Fibroblast of lung (primary cell): ENCODE measurements around the gene GIT2. TPM values are rescaled to one million over a fixed set of nuclear protein-coding genes. Genes with fewer than 3 reads are reported as not detected.

Experiments used
- DNase-seq, 2 donors: peaks; one replicate each; pipeline versions ENCODE4 v3.0.0 to v3.0.0-alpha.2; 2010; ENCODE audit warnings: low read depth in 2 of 2
- H2AFZ ChIP-seq: 2 replicates; pipeline ENCODE4 v1.5.1; 2012; ENCODE audit warnings: low read length, control low read depth, inconsistent platforms
- H3K27ac ChIP-seq: 2 replicates; pipeline ENCODE4 v1.5.1; 2011; ENCODE audit warnings: low read length, control low read depth; ENCODE audit not compliant: insufficient read depth
- H3K27me3 ChIP-seq: 2 replicates; pipeline ENCODE4 v1.5.1; 2011; ENCODE audit warnings: mild to moderate bottlenecking, low read length; ENCODE audit not compliant: control insufficient read depth, insufficient read depth
- H3K36me3 ChIP-seq: 2 replicates; pipeline ENCODE4 v1.5.1; 2011; ENCODE audit warnings: low read length; ENCODE audit not compliant: control insufficient read depth, insufficient read depth
- H3K4me1 ChIP-seq: 2 replicates; pipeline ENCODE4 v1.5.1; 2011; ENCODE audit warnings: low read length; ENCODE audit not compliant: control insufficient read depth, insufficient read depth; ENCODE audit errors: extremely low read depth
- H3K4me2 ChIP-seq: 2 replicates; pipeline ENCODE4 v1.5.1; 2011; ENCODE audit warnings: low read length, control low read depth; ENCODE audit not compliant: insufficient read depth; ENCODE audit errors: extremely low read depth
- H3K4me3 ChIP-seq, 4 experiments: fragments of 200-600 bp in 1 of 4; sonication (generic) in 1 of 4; replicated peaks in 1 of 4; 2 replicates each; pipeline ENCODE4 v1.5.1; 2011 to 2016; ENCODE audit warnings: low read length in 4 of 4, low read depth in 3 of 4, mild to moderate bottlenecking in 3 of 4, control low read depth in 2 of 4, inconsistent platforms in 1 of 4, mixed read lengths in 1 of 4; ENCODE audit not compliant: insufficient read depth in 1 of 4; ENCODE audit errors: control extremely low read depth in 1 of 4
- H3K79me2 ChIP-seq: 2 replicates; pipeline ENCODE4 v1.5.1; 2012; ENCODE audit warnings: mild to moderate bottlenecking, low read length, inconsistent platforms; ENCODE audit not compliant: control insufficient read depth, insufficient read depth
- H3K9ac ChIP-seq: 2 replicates; pipeline ENCODE4 v1.5.1; 2011; ENCODE audit warnings: mild to moderate bottlenecking, low read length, control low read depth; ENCODE audit not compliant: insufficient read depth
- H3K9me3 ChIP-seq: 2 replicates; pipeline ENCODE4 v1.5.1; 2012; ENCODE audit warnings: low read depth, low read length; ENCODE audit not compliant: control insufficient read depth, insufficient read depth
- H4K20me1 ChIP-seq: 2 replicates; pipeline ENCODE4 v1.5.1; 2011; ENCODE audit warnings: low read length; ENCODE audit not compliant: control insufficient read depth, insufficient read depth; ENCODE audit errors: extremely low read depth
- EZH2 ChIP-seq: IDR thresholded peaks from 2 replicates; pipeline ENCODE4 v1.5.1; 2012; ENCODE audit warnings: low read length, control low read depth, mild to moderate bottlenecking; ENCODE audit errors: missing control alignments
- polyA plus RNA-seq, 2 donors: library from polyadenylated mRNA; depleted of rRNA in 1 of 2; stranded (reverse) in 1 of 2; unstranded in 1 of 2; fragments of >200 nt; gene quantifications; 2 replicates each; pipeline ENCODE4 v1.2.1, GENCODE V29; 2011 to 2012; ENCODE audit warnings: missing spikeins in 1 of 2
- total RNA-seq: library from RNA; depleted of rRNA; stranded (reverse); fragments of >200 nt; gene quantifications from 2 replicates; pipeline ENCODE4 v1.2.1, GENCODE V29; 2014
- TF ChIP-seq, protein P1 (sequence below), 2 donors: IDR thresholded peaks in 1 of 2; conservative IDR thresholded peaks in 1 of 2; 1 replicate in 1 of 2; 2 replicates in 1 of 2; pipeline ENCODE4 v1.5.1; 2011 to 2012; ENCODE audit warnings: low read length in 2 of 2, control low read depth in 1 of 2, inconsistent platforms in 1 of 2, low read depth in 1 of 2, mild to moderate bottlenecking in 1 of 2

GIT2 gene
- total and polyA plus RNA-seq, 2 donors (not counting 1 experiment from before 2014, with no cell fraction given), result 47.9 to 53.5 TPM

DNA sequence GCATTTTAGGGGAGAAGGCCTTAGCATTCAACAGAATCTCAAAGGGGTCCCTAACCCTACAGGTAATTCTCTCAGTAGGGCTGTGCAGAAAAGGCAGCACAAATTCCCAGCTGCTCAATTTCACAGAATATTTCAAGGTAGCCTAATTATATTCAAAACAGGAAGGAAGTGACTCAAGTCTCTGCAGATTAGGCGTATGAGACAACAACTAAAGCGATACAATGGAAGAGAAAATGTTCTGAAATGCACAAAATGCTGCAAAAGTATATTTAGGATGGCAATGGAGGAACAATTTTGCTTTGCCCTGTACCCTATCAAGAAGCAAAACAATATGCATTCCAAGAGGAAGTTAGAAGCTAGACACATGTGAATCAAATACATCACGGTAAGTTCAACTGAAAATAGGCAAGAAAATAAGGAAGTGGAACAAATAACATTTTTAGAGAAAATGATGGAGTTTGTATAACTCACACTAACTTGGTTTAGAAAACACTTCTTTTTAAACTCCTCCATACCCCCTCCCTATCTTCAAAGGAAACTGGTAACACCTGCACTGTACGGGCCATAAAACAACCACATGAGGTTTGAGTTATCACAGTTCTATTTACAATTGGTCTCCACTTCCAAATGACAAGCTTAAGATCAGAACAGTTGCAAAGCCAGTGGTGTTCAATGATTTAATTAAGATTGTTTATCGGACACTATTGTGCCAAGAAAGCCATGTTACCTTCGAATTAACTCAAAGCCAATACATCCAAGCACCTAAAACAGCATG, 1.6 kb downstream of the GIT2 start:
- Histone ChIP-seq H3K4me2 (peak overlapping the region; percentile 71), H3K9ac (no peak overlapping the region), H3K79me2 (peaks cover 53% of the 10 kb centered on the region), H2AFZ (no peak overlapping the region), H3K27ac (no peak overlapping the region), H3K4me3 (peak overlapping the region; percentile 54 to 97 (median 80)), H3K4me1 (peaks cover 7% of the 10 kb centered on the region), H4K20me1 (no peaks in the 10 kb centered on the region), H3K36me3 (no peaks in the 10 kb centered on the region), H3K27me3 (no peaks in the 10 kb centered on the region), H3K9me3 (no peaks in the 10 kb centered on the region)
- TF ChIP-seq, protein P1, sequence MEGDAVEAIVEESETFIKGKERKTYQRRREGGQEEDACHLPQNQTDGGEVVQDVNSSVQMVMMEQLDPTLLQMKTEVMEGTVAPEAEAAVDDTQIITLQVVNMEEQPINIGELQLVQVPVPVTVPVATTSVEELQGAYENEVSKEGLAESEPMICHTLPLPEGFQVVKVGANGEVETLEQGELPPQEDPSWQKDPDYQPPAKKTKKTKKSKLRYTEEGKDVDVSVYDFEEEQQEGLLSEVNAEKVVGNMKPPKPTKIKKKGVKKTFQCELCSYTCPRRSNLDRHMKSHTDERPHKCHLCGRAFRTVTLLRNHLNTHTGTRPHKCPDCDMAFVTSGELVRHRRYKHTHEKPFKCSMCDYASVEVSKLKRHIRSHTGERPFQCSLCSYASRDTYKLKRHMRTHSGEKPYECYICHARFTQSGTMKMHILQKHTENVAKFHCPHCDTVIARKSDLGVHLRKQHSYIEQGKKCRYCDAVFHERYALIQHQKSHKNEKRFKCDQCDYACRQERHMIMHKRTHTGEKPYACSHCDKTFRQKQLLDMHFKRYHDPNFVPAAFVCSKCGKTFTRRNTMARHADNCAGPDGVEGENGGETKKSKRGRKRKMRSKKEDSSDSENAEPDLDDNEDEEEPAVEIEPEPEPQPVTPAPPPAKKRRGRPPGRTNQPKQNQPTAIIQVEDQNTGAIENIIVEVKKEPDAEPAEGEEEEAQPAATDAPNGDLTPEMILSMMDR (conservative IDR thresholded peaks at IDR 0.05 in 1 of 2, IDR thresholded peaks at IDR 0.05 in 1 of 2; ENCODE audit: low read depth in 1 of 2, low read length in 2 of 2), result no peak
- TF ChIP-seq EZH2, result no peak
- DNase-seq, result no peak

- H4K20me1 ChIP-seq, result no peaks in the 10 kb centered on the region
- peaks cover 2% of the 10 kb centered on the region for H3K4me1 ChIP-seq
- H3K9me3 ChIP-seq, result no peaks in the 10 kb centered on the region
- DNase-seq, result peak in 1 of 2 donors; percentile 56
- H3K4me3 ChIP-seq, result no peak overlapping the region
- H3K36me3 ChIP-seq, result no peaks in the 10 kb centered on the region
- H3K27ac ChIP-seq, result no peak overlapping the region
- H3K9ac ChIP-seq, result no peak overlapping the region
- H3K79me2 ChIP-seq, result peaks cover 53% of the 10 kb centered on the region
- no peak for TF ChIP-seq EZH2
- TF ChIP-seq, protein P1 (conservative IDR thresholded peaks at IDR 0.05 in 1 of 2, IDR thresholded peaks at IDR 0.05 in 1 of 2; ENCODE audit: low read depth in 1 of 2, low read length in 2 of 2), result no peak
- H3K4me2 ChIP-seq, result no peak overlapping the region
- no peaks in the 10 kb centered on the region for H3K27me3 ChIP-seq
- no peak overlapping the region for H2AFZ ChIP-seq
Measured at GRCh38 chr12:109993091-109993490, 3.1 kb downstream of the GIT2 start.

DNA sequence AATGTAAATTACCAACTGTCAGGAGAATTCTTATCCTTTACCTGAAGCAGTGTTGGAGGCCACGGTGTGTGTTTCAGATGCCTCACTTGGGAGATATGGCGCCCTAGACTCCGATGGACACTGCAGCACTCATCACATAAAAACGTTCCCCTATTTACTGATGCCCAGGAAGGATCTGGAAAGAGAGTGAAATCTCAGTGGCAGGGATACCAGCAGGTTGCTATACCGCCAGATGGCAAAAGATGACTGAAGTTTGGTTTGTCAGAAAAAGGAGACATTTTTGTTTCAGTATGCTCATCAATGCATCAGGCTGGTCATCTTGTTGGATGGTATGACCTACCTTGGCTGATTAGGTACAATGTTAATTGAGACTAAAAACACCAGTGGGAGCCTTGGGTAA, 4.6 kb downstream of the GIT2 start:
- H3K4me3 ChIP-seq, result no peak overlapping the region
- H2AFZ ChIP-seq, result no peak overlapping the region
- peaks cover 2% of the 10 kb centered on the region for H3K4me1 ChIP-seq
- H3K9me3 ChIP-seq, result no peaks in the 10 kb centered on the region
- H3K79me2 ChIP-seq, result peaks cover 53% of the 10 kb centered on the region
- no peaks in the 10 kb centered on the region for H4K20me1 ChIP-seq
- no peaks in the 10 kb centered on the region for H3K36me3 ChIP-seq
- TF ChIP-seq, protein P1 (conservative IDR thresholded peaks at IDR 0.05 in 1 of 2, IDR thresholded peaks at IDR 0.05 in 1 of 2; ENCODE audit: low read depth in 1 of 2, low read length in 2 of 2), result no peak
- no peak for TF ChIP-seq EZH2
- no peaks in the 10 kb centered on the region for H3K27me3 ChIP-seq
- H3K9ac ChIP-seq, result no peak overlapping the region
- no peak for DNase-seq
- no peak overlapping the region for H3K27ac ChIP-seq
- no peak overlapping the region for H3K4me2 ChIP-seq
